Vagina (tissue), 2 donors: ENCODE measurements around the gene CWF19L1. TPM values are rescaled to one million over a fixed set of nuclear protein-coding genes. Genes with fewer than 3 reads are reported as not detected.
"Not testable (repeated sequence)": the region's sequence is repeated elsewhere in the genome, so short reads cannot be mapped to it uniquely, and the experiment has no call there.

ENCODE experiments used
- DNase-seq, 2 donors: peaks; one replicate each; pipeline ENCODE4 v3.0.0-alpha.2; 2017; ENCODE audit errors: extremely low spot score in 2 of 2
- H3K27ac ChIP-seq: fragments of 200-600 bp; sonication (generic); one replicate; pipeline ENCODE4 v1.5.1; 2019
- H3K27me3 ChIP-seq: fragments of 200-600 bp; sonication (generic); one replicate; pipeline ENCODE4 v1.5.1; 2019
- H3K36me3 ChIP-seq, 2 donors: fragments of 200-600 bp; sonication (generic); one replicate each; pipeline ENCODE4 v1.5.1; 2017 to 2019
- H3K4me1 ChIP-seq: fragments of 200-600 bp; sonication (generic); one replicate; pipeline ENCODE4 v1.5.1; 2019
- H3K4me3 ChIP-seq, 2 donors: fragments of 200-600 bp; sonication (generic); 1 replicate in 1 of 2; 2 replicates in 1 of 2; pipeline ENCODE4 v1.5.1; 2016 to 2019
- H3K9me3 ChIP-seq: fragments of 200-600 bp; sonication (generic); one replicate; pipeline ENCODE4 v1.5.1; 2019
- POLR2A ChIP-seq, 2 donors: fragments of 450-650 bp; IDR thresholded peaks; one replicate each; pipeline ENCODE4 v1.6.1; 2017; ENCODE audit warnings: antibody characterized with exemption in 2 of 2, mild to moderate bottlenecking in 2 of 2, moderate library complexity in 2 of 2
- POLR2AphosphoS5 ChIP-seq, 2 donors: sonication (generic); formaldehyde crosslinking; IDR thresholded peaks; one replicate each; pipeline ENCODE4 v1.9.0; 2017; ENCODE audit warnings: antibody characterized with exemption in 2 of 2, mild to moderate bottlenecking in 2 of 2, low read depth in 1 of 2; ENCODE audit not compliant: insufficient read depth in 1 of 2
- intact Hi-C: fragments of 100-400 bp; cut with DNase I; formaldehyde crosslinking; loops from one replicate; pipeline ENCODE4 v1.15.1; 2023
- total RNA-seq: library from RNA; depleted of rRNA; stranded (reverse); fragments of >200 nt; gene quantifications from one replicate; pipeline ENCODE4 v1.2.3, GENCODE V29; 2016
- TF ChIP-seq, protein P1 (sequence below), 3 experiments: fragments of 450-650 bp in 2 of 3; fragments of 200-600 bp in 1 of 3; sonication (generic) in 1 of 3; IDR thresholded peaks; one replicate each; pipeline ENCODE4 v1.5.1; 2017 to 2019; ENCODE audit warnings: antibody characterized with exemption in 3 of 3, mild to moderate bottlenecking in 2 of 3, moderate library complexity in 2 of 3

CWF19L1 gene
- total RNA-seq, 1 donor from 2014 or later, result 13.3 TPM

DNA sequence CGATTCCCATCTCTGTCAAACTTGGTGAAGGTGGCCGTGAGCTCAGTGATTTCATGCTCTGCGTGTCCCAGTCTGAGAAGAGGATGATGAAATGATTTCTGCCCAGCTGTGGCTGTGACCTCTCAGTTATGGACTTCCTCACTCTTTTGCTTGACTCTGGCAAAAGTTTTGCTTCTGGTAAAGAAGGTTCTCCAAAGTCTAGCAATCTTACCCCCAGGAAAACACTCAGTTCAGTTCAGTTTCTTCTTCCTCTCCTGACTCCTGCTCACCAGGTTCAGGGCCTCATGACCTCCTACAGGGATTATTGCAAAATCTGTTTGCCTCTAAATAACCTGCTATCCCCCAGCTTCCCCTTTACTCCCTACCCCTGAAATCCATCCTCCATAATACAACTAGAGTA lies 23.9 kb upstream of the CWF19L1 start:
- H3K4me3 ChIP-seq, result no peak overlapping the region
- no peaks in the 10 kb centered on the region for H3K9me3 ChIP-seq
- no peaks in the 10 kb centered on the region for H3K4me1 ChIP-seq
- TF ChIP-seq, protein P1, sequence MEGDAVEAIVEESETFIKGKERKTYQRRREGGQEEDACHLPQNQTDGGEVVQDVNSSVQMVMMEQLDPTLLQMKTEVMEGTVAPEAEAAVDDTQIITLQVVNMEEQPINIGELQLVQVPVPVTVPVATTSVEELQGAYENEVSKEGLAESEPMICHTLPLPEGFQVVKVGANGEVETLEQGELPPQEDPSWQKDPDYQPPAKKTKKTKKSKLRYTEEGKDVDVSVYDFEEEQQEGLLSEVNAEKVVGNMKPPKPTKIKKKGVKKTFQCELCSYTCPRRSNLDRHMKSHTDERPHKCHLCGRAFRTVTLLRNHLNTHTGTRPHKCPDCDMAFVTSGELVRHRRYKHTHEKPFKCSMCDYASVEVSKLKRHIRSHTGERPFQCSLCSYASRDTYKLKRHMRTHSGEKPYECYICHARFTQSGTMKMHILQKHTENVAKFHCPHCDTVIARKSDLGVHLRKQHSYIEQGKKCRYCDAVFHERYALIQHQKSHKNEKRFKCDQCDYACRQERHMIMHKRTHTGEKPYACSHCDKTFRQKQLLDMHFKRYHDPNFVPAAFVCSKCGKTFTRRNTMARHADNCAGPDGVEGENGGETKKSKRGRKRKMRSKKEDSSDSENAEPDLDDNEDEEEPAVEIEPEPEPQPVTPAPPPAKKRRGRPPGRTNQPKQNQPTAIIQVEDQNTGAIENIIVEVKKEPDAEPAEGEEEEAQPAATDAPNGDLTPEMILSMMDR (IDR thresholded peaks at IDR 0.05), result no peak
- TF ChIP-seq POLR2AphosphoS5 (IDR thresholded peaks at IDR 0.05; ENCODE audit: insufficient read depth in 1 of 2, low read depth in 1 of 2), result no peak
- no peak for TF ChIP-seq POLR2A (IDR thresholded peaks at IDR 0.05)
- intact Hi-C loops, result no loop called here
- H3K27me3 ChIP-seq, result no peaks in the 10 kb centered on the region
- no peaks in the 10 kb centered on the region for H3K36me3 ChIP-seq
- H3K27ac ChIP-seq, result no peak overlapping the region
- no peak for DNase-seq

DNA sequence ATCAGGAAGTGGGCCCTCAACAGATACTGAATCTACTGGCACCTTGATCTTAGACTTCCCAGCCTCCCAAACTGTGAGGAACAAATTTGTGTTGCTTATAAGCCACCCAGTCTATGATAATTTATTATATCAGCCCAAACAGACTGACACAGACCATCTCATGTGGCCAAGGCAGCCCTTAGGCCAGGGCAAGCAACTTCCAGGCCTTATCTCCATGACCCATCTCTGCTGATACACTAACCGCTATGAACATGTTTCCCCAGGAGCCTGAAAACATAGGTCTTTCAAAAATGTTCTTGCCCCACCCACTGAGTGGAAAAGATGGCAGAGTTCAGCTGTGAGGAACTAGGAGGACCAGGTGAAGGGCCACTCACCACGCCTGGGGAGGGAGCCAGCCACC lies 22.2 kb upstream of the CWF19L1 start:
- no peak overlapping the region for H3K4me3 ChIP-seq
- intact Hi-C loops, result no loop called here
- no peaks in the 10 kb centered on the region for H3K27me3 ChIP-seq
- H3K9me3 ChIP-seq, result no peaks in the 10 kb centered on the region
- TF ChIP-seq, protein P1 (IDR thresholded peaks at IDR 0.05), result no peak
- TF ChIP-seq POLR2AphosphoS5 (IDR thresholded peaks at IDR 0.05; ENCODE audit: insufficient read depth in 1 of 2, low read depth in 1 of 2), result no peak
- no peak for TF ChIP-seq POLR2A (IDR thresholded peaks at IDR 0.05)
- DNase-seq, result no peak
- peaks cover 12% of the 10 kb centered on the region for H3K4me1 ChIP-seq
- no peaks in the 10 kb centered on the region for H3K36me3 ChIP-seq
- no peak overlapping the region for H3K27ac ChIP-seq

DNA sequence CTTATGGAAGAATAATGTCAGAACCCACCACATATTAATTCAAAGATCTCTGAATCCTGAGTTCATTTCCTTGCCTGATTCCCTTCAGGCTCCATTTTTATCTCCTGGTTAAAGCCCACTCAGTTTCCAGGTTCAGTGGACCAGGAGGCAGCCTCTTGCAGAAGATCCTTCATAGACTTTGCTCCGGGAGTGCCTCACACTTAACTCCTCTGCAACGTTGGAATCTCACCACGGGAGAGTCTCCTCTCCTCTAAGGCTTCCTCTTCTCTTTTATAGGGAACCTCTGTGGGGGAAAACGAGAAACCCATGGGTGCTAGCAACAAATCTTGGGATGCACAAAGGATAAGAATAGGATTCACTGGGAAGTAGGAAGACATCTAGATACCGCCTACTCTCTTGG lies 20.8 kb upstream of the CWF19L1 start:
- H3K4me3 ChIP-seq, result no peak overlapping the region

DNA sequence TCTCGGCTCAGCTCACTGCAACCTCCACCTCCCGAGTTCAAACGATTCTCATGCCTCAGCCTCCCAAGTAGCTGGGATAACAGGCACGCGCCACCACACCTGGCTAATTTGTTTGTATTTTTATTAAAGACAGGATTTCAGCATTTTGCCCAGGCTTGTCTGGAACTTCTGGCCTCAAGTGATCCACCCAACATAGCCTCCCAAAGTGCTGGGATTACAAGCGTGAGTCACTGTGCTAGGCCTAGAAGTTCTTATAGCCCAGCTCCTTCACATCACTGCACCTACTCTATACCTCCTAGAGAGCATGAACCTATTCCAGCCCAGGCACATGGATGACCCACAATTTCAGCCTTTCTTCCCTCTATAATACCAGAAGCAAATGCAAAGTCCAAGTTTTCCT lies 20.3 kb upstream of the CWF19L1 start:
- Histone ChIP-seq H3K36me3 (no peaks in the 10 kb centered on the region), H3K9me3 (no peaks in the 10 kb centered on the region), H3K27me3 (no peaks in the 10 kb centered on the region), H3K27ac (no peak overlapping the region), H3K4me3 (no peak overlapping the region), H3K4me1 (peaks cover 23% of the 10 kb centered on the region)
- DNase-seq, result no peak
- TF ChIP-seq, protein P1 (IDR thresholded peaks at IDR 0.05), result no peak
- TF ChIP-seq POLR2AphosphoS5 (IDR thresholded peaks at IDR 0.05; ENCODE audit: insufficient read depth in 1 of 2, low read depth in 1 of 2) (no peak), POLR2A (IDR thresholded peaks at IDR 0.05) (no peak)
- intact Hi-C loops, result no loop called here

More for the DNA sequence above, 20.8 kb upstream of the CWF19L1 start:
- Histone ChIP-seq H3K27me3 (no peaks in the 10 kb centered on the region), H3K9me3 (no peaks in the 10 kb centered on the region), H3K27ac (no peak overlapping the region), H3K36me3 (no peaks in the 10 kb centered on the region), H3K4me1 (peaks cover 19% of the 10 kb centered on the region)
- DNase-seq, result no peak
- intact Hi-C loops, result no loop called here
- TF ChIP-seq POLR2A (IDR thresholded peaks at IDR 0.05) (no peak), POLR2AphosphoS5 (IDR thresholded peaks at IDR 0.05; ENCODE audit: insufficient read depth in 1 of 2, low read depth in 1 of 2) (no peak)
- TF ChIP-seq, protein P1 (IDR thresholded peaks at IDR 0.05), result no peak

DNA sequence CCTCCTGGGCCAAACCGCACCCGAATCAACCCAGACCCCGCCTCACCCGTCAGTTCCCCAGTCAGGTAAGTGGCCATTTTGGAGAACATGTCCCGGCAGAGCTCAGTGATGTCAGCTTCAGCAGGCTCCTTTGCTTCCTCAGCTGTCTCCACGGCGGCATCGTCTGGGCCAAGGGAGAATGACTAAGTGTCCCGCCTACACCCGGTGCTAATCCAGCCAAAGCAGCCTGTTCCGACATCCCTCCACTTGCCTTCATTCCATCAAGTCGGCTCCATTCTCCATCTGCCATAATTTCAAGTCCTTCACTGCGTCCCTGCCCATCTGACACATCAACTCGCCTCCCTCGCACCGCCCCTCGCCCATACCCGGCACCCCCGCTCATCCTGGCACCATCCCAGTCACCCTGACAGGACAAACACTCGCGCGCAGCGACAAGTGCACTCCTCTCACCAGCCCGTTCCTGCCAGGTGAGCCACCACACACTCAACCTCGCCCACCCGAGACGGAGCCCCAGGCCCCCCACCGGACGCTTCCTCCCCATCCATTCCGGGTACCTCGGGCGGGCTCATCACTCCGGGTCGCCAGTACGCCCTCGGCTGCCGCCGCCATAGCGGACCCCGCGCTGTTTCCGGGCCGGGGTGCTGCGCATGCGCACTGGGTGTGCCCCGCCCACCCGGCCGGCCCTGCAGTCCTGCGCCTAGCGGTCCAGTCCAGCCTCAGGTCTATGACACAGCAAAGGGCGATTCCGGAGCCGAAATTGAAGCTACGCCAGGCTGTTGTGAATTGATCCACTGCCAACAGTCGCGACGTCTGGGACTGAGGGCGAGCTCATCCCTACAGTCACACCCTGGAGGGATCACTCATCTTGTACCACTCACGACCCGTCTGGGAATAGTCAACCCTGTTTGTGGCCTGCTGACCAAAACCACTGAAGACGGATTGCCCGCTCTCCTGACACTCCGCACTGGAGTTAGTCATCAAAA lies 18.9 kb upstream of the CWF19L1 start, which contains the start of gene BLOC1S2:
TSS of gene BLOC1S2 (minus strand) at position 630 of the 983 bp plus-strand sequence. CDS start at position 609, 21 bp downstream.
- Histone ChIP-seq H3K27ac (peak within 1 kb of the TSS; percentile 92), H3K4me3 (peak within 1 kb of the TSS; percentile 68 to 89), H3K4me1 (peaks cover 32% of the 10 kb centered on the region), H3K27me3 (no peaks in the 10 kb centered on the region), H3K36me3 (no peaks in the 10 kb centered on the region), H3K9me3 (no peaks in the 10 kb centered on the region)
- DNase-seq, result peak in 1 of 2 donors; percentile 92
- TF ChIP-seq, protein P1 (IDR thresholded peaks at IDR 0.05), result no peak
- TF ChIP-seq POLR2A (IDR thresholded peaks at IDR 0.05) (peak in 1 of 2 donors; percentile 75), POLR2AphosphoS5 (IDR thresholded peaks at IDR 0.05; ENCODE audit: insufficient read depth in 1 of 2, low read depth in 1 of 2) (peak; percentile 34 to 95)
- intact Hi-C loops, result no loop called here

DNA sequence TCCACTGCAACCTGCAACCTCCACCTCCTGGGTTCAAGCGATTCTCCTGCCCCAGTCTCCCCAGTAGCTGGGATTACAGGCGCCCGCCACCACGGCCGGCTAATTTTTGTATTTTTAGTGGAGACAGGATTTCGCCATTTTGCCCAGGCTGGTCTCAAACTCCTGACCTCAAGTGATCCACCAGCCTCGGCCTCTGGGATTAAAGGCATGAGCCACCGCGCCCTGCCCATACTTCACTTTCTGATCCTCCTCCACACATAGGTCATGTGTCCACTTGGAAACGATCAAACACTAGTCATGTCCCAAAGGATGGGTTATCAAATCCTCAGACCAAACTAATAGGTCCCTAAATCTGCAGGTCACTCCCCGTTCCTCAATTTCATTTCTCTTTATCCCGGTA lies 17.9 kb upstream of the CWF19L1 start:
- peak overlapping the region; percentile 68 to 89 for H3K4me3 ChIP-seq
- H3K27me3 ChIP-seq, H3K9me3 ChIP-seq, H3K36me3 ChIP-seq, DNase-seq, intact Hi-C loops: not testable (repeated sequence)
- H3K27ac ChIP-seq, result peak overlapping the region; percentile 92
- H3K4me1 ChIP-seq, result peaks cover 32% of the 10 kb centered on the region
